Neural progenitor cell (in vitro differentiated cells): ENCODE results near the gene MYPN.

ENCODE experiments used
- CTCF ChIP-seq: fragments of 200-600 bp; sonication (generic); IDR thresholded peaks from 2 replicates; pipeline ENCODE4 v1.5.1; 2017; ENCODE audit warnings: antibody characterized with exemption, mild to moderate bottlenecking
- EZH2 ChIP-seq: fragments of 200-600 bp; sonication (generic); IDR thresholded peaks from 2 replicates; pipeline ENCODE4 v1.6.1; 2017; ENCODE audit warnings: antibody characterized with exemption, mild to moderate bottlenecking, moderate library complexity
- EZH2phosphoT487 ChIP-seq: fragments of 200-600 bp; sonication (generic); IDR thresholded peaks from 2 replicates; pipeline ENCODE4 v1.6.1; 2017; ENCODE audit warnings: antibody characterized with exemption

GRCh38 chr10:68237173-68237572 lies 127.9 kb downstream of the MYPN start:
- TF ChIP-seq EZH2 (no peak), CTCF (no peak), EZH2phosphoT487 (no peak)
